Measurements from ENCODE around the gene IGF2BP3.
"Not testable (repeated sequence)": the region's sequence is repeated elsewhere in the genome, so short reads cannot be mapped to it uniquely, and the experiment has no call there.

The IGF2BP3 gene

GRCh38 chr7:23470330-23471105, at the start of gene IGF2BP3:
TSS of gene IGF2BP3 (minus strand) at chr7:23470491. CDS start at chr7:23470110, 381 bp downstream.
- peak in 1 of 2 donors; percentile 53 for DNase-seq

- no peak for DNase-seq
These were observed 44.5 kb upstream of the IGF2BP3 start for GRCh38 chr7:23514755-23515154.

GRCh38 chr7:23513746-23514145, 43.5 kb upstream of the IGF2BP3 start:
- DNase-seq: not testable (repeated sequence)

- no peak for DNase-seq
These were observed 23.7 kb upstream of the IGF2BP3 start for GRCh38 chr7:23494009-23494408.

GRCh38 chr7:23491502-23491901, 21.2 kb upstream of the IGF2BP3 start:
- DNase-seq: no peak

GRCh38 chr7:23490357-23491135, 20.3 kb upstream of the IGF2BP3 start:
- DNase-seq: peak; percentile 40 to 51

GRCh38 chr7:23488714-23489113, 18.4 kb upstream of the IGF2BP3 start:
- not testable (repeated sequence) for DNase-seq

GRCh38 chr7:23487670-23488069, 17.4 kb upstream of the IGF2BP3 start:
- no peak for DNase-seq

- DNase-seq: no peak
These were observed 15.9 kb upstream of the IGF2BP3 start for GRCh38 chr7:23486002-23486773.

- DNase-seq: no peak
These were observed 12.4 kb upstream of the IGF2BP3 start for GRCh38 chr7:23482686-23483085.

GRCh38 chr7:23477962-23478866, 7.9 kb upstream of the IGF2BP3 start:
- no peak for DNase-seq

- no peak for DNase-seq
These were observed 6.8 kb upstream of the IGF2BP3 start for GRCh38 chr7:23477157-23477499.

- no peak for DNase-seq
These were observed 6.2 kb upstream of the IGF2BP3 start for GRCh38 chr7:23476286-23477156.

- DNase-seq: no peak
These were observed 5.2 kb upstream of the IGF2BP3 start for GRCh38 chr7:23475576-23475839.

- DNase-seq: no peak
These were observed 4.7 kb upstream of the IGF2BP3 start for GRCh38 chr7:23474829-23475575.

- peak in 1 of 2 donors; percentile 84 for DNase-seq
These were observed 4.0 kb upstream of the IGF2BP3 start for GRCh38 chr7:23474094-23474828.

GRCh38 chr7:23473844-23474093, 3.5 kb upstream of the IGF2BP3 start:
- no peak for DNase-seq

- DNase-seq: no peak
These were observed 2.9 kb upstream of the IGF2BP3 start for GRCh38 chr7:23472956-23473843.

- no peak for DNase-seq
These were observed 2.3 kb upstream of the IGF2BP3 start for GRCh38 chr7:23472556-23472955.
